SK-N-SH treated with all-trans-retinoic acid at 6 μM for 48 hours (cell line): Measurements from ENCODE around the gene INIP.
A peak's percentile ranks its signal among the peaks of the same experiment; 100 is the strongest.
"Not testable (repeated sequence)": the region's sequence is repeated elsewhere in the genome, so short reads cannot be mapped to it uniquely, and the experiment has no call there.

Experiments used
- ATAC-seq: fragments of 200-7000 bp; cut with Tn5 transposase; 3 replicates; pipeline ENCODE4 v1.9.1; 2020; ENCODE audit warnings: mild to moderate bottlenecking, moderate library complexity
- BACH2 ChIP-seq: fragments of 250-450 bp; sonication (Bioruptor Pico); IDR thresholded peaks from 2 replicates; pipeline ENCODE4 v1.9.0; 2021; ENCODE audit warnings: mild to moderate bottlenecking, borderline replicate concordance
- CSDC2 ChIP-seq: fragments of 250-450 bp; sonication (Bioruptor Pico); IDR thresholded peaks from 2 replicates; pipeline ENCODE4 v1.5.0; 2020; ENCODE audit warnings: mild to moderate bottlenecking, moderate library complexity
- CSRNP3 ChIP-seq: fragments of 250-450 bp; sonication (Bioruptor Pico); IDR thresholded peaks from 2 replicates; pipeline ENCODE4 v1.5.1; 2021; ENCODE audit warnings: mild to moderate bottlenecking, moderate library complexity
- GLIS3 ChIP-seq: fragments of 250-450 bp; sonication (Bioruptor Pico); IDR thresholded peaks from 2 replicates; pipeline ENCODE4 v1.5.0; 2020; ENCODE audit warnings: mild to moderate bottlenecking, moderate library complexity
- ISL1 ChIP-seq: fragments of 250-450 bp; sonication (Bioruptor Pico); IDR thresholded peaks from 2 replicates; pipeline ENCODE4 v2.1.2; 2022; ENCODE audit warnings: mild to moderate bottlenecking, moderate library complexity
- OSR1 ChIP-seq: fragments of 250-450 bp; sonication (Bioruptor Pico); IDR thresholded peaks from 2 replicates; pipeline ENCODE4 v1.8.0; 2022; ENCODE audit warnings: moderate library complexity, mild to moderate bottlenecking, inconsistent platforms
- POU6F1 ChIP-seq: fragments of 250-450 bp; sonication (Bioruptor Pico); IDR thresholded peaks from 2 replicates; pipeline ENCODE4 v1.8.0; 2021; ENCODE audit warnings: low read depth, mild to moderate bottlenecking, moderate library complexity, borderline replicate concordance
- PPARA ChIP-seq: fragments of 250-450 bp; sonication (Bioruptor Pico); IDR thresholded peaks from 2 replicates; pipeline ENCODE4 v1.5.0; 2020; ENCODE audit warnings: mild to moderate bottlenecking, borderline replicate concordance
- RARB ChIP-seq: fragments of 250-450 bp; sonication (Bioruptor Pico); IDR thresholded peaks from 2 replicates; pipeline ENCODE4 v1.8.0; 2021; ENCODE audit warnings: mild to moderate bottlenecking, moderate library complexity
- SNAI2 ChIP-seq: fragments of 250-450 bp; sonication (Bioruptor Pico); IDR thresholded peaks from 2 replicates; pipeline ENCODE4 v1.5.0; 2020; ENCODE audit warnings: mild to moderate bottlenecking, moderate library complexity
- TCF4 ChIP-seq: fragments of 250-450 bp; sonication (Bioruptor Pico); IDR thresholded peaks from 2 replicates; pipeline ENCODE4 v1.8.0; 2021; ENCODE audit warnings: mild to moderate bottlenecking, moderate library complexity, borderline replicate concordance
- TOX ChIP-seq: fragments of 250-450 bp; sonication (Bioruptor Pico); IDR thresholded peaks from 2 replicates; pipeline ENCODE4 v1.8.0; 2021; ENCODE audit warnings: mild to moderate bottlenecking, moderate library complexity, borderline replicate concordance
- ZC3H10 ChIP-seq: fragments of 250-450 bp; sonication (Bioruptor Pico); IDR thresholded peaks from 2 replicates; pipeline ENCODE4 v1.5.1; 2021; ENCODE audit warnings: mild to moderate bottlenecking, moderate library complexity
- ZFP3 ChIP-seq: fragments of 250-450 bp; sonication (Bioruptor Pico); IDR thresholded peaks from 2 replicates; pipeline ENCODE4 v1.5.0; 2020; ENCODE audit warnings: mild to moderate bottlenecking, moderate library complexity
- ZFP30 ChIP-seq: fragments of 450-650 bp; formaldehyde crosslinking; IDR thresholded peaks from 2 replicates; pipeline ENCODE4 v1.5.0; 2022; ENCODE audit warnings: mild to moderate bottlenecking, moderate library complexity
- ZNF565 ChIP-seq: fragments of 450-650 bp; formaldehyde crosslinking; conservative IDR thresholded peaks from 2 replicates; pipeline ENCODE4 v1.5.0; 2020; ENCODE audit warnings: low read depth, mild to moderate bottlenecking, moderate library complexity
- ZNF70 ChIP-seq: fragments of 450-650 bp; formaldehyde crosslinking; IDR thresholded peaks from 2 replicates; pipeline ENCODE4 v1.5.0; 2020; ENCODE audit warnings: mild to moderate bottlenecking, moderate library complexity
- ZNF8 ChIP-seq: fragments of 450-650 bp; formaldehyde crosslinking; IDR thresholded peaks from 2 replicates; pipeline ENCODE4 v1.5.0; 2020; ENCODE audit warnings: mild to moderate bottlenecking, moderate library complexity
- TF ChIP-seq, protein P1 (sequence below): fragments of 250-450 bp; sonication (Bioruptor Pico); IDR thresholded peaks from 2 replicates; pipeline ENCODE4 v1.5.1; 2020; ENCODE audit warnings: low read depth, mild to moderate bottlenecking, moderate library complexity
- TF ChIP-seq, protein P2 (sequence below): fragments of 250-450 bp; sonication (Bioruptor Pico); IDR thresholded peaks from 2 replicates; pipeline ENCODE4 v1.8.0; 2020; ENCODE audit warnings: mild to moderate bottlenecking, moderate library complexity, borderline replicate concordance
- TF ChIP-seq, protein P3 (sequence below): fragments of 250-450 bp; sonication (Bioruptor Pico); IDR thresholded peaks from 2 replicates; pipeline ENCODE4 v1.5.0; 2020; ENCODE audit warnings: mild to moderate bottlenecking, moderate library complexity

Gene INIP

GRCh38 chr9:112680731-112681402, 37.0 kb downstream of the INIP start (continued):
- TF ChIP-seq, protein P1, sequence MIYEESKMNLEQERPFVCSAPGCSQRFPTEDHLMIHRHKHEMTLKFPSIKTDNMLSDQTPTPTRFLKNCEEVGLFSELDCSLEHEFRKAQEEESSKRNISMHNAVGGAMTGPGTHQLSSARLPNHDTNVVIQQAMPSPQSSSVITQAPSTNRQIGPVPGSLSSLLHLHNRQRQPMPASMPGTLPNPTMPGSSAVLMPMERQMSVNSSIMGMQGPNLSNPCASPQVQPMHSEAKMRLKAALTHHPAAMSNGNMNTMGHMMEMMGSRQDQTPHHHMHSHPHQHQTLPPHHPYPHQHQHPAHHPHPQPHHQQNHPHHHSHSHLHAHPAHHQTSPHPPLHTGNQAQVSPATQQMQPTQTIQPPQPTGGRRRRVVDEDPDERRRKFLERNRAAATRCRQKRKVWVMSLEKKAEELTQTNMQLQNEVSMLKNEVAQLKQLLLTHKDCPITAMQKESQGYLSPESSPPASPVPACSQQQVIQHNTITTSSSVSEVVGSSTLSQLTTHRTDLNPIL (CRISPR knock-in tag) = no peak
- no peak for TF ChIP-seq CSRNP3 (CRISPR knock-in tag)
- no peak for TF ChIP-seq ZC3H10 (CRISPR knock-in tag)
- no peak for TF ChIP-seq POU6F1 (CRISPR knock-in tag)

GRCh38 chr9:112677040-112677439, 40.9 kb downstream of the INIP start:
- no peak for TF ChIP-seq POU6F1 (CRISPR knock-in tag)
- no peak for TF ChIP-seq OSR1 (CRISPR knock-in tag)
- TF ChIP-seq BACH2 = no peak
- peak; percentile 99 for TF ChIP-seq ZNF8 (CRISPR knock-in tag)
- no peak for TF ChIP-seq PPARA

GRCh38 chr9:112673221-112673620, 44.7 kb downstream of the INIP start:
- not testable (repeated sequence) for ATAC-seq

More at GRCh38 chr9:112677040-112677439, 40.9 kb downstream of the INIP start:
- no peak for ATAC-seq

DNA sequence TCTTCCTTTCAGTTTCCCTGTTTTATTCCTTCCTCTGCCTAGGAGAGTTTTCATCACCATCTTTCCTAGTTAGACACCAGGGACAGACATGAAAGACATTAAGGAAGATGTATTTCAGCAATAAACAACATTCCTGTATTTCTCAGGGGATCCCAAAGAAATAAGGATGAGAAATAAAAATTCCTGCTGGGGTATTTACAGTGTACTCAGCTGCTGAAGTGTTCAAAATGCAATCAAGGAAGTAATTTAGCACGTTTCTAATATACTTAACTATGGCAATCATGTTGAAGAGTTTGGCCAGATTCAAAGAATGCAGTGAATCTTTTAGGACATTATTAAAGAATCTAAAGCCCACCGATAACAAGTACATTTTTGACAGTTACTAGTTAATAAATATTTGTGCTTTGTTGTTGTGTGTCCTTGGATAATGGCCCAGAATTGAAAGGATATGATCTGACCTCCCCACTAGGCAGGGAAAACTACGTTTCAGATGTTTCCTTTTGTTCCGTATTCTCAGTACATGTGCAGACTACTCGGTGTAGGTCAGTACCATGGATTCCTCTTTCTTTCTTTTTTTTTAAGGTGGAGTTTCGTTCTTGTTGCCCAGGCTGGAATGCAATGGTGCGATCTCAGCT, 46.8 kb downstream of the INIP start:
- ATAC-seq = no peak
- TF ChIP-seq PPARA = no peak
- TF ChIP-seq CSDC2 = no peak
- TF ChIP-seq RARB (CRISPR knock-in tag) = no peak
- no peak for TF ChIP-seq TCF4
- TF ChIP-seq BACH2 = no peak
- TF ChIP-seq SNAI2 (CRISPR knock-in tag) = no peak
- TF ChIP-seq OSR1 (CRISPR knock-in tag) = no peak
- TF ChIP-seq, protein P1 (CRISPR knock-in tag) = no peak
- TF ChIP-seq ZNF70 = no peak
- TF ChIP-seq ZFP30 = no peak
- TF ChIP-seq, protein P2, sequence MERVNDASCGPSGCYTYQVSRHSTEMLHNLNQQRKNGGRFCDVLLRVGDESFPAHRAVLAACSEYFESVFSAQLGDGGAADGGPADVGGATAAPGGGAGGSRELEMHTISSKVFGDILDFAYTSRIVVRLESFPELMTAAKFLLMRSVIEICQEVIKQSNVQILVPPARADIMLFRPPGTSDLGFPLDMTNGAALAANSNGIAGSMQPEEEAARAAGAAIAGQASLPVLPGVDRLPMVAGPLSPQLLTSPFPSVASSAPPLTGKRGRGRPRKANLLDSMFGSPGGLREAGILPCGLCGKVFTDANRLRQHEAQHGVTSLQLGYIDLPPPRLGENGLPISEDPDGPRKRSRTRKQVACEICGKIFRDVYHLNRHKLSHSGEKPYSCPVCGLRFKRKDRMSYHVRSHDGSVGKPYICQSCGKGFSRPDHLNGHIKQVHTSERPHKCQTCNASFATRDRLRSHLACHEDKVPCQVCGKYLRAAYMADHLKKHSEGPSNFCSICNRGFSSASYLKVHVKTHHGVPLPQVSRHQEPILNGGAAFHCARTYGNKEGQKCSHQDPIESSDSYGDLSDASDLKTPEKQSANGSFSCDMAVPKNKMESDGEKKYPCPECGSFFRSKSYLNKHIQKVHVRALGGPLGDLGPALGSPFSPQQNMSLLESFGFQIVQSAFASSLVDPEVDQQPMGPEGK (CRISPR knock-in tag) = no peak
- no peak for TF ChIP-seq ZNF565
- TF ChIP-seq, protein P3, sequence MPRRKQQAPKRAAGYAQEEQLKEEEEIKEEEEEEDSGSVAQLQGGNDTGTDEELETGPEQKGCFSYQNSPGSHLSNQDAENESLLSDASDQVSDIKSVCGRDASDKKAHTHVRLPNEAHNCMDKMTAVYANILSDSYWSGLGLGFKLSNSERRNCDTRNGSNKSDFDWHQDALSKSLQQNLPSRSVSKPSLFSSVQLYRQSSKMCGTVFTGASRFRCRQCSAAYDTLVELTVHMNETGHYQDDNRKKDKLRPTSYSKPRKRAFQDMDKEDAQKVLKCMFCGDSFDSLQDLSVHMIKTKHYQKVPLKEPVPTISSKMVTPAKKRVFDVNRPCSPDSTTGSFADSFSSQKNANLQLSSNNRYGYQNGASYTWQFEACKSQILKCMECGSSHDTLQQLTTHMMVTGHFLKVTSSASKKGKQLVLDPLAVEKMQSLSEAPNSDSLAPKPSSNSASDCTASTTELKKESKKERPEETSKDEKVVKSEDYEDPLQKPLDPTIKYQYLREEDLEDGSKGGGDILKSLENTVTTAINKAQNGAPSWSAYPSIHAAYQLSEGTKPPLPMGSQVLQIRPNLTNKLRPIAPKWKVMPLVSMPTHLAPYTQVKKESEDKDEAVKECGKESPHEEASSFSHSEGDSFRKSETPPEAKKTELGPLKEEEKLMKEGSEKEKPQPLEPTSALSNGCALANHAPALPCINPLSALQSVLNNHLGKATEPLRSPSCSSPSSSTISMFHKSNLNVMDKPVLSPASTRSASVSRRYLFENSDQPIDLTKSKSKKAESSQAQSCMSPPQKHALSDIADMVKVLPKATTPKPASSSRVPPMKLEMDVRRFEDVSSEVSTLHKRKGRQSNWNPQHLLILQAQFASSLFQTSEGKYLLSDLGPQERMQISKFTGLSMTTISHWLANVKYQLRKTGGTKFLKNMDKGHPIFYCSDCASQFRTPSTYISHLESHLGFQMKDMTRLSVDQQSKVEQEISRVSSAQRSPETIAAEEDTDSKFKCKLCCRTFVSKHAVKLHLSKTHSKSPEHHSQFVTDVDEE (CRISPR knock-in tag) = no peak
- no peak for TF ChIP-seq ZC3H10 (CRISPR knock-in tag)
- TF ChIP-seq POU6F1 (CRISPR knock-in tag) = no peak
- no peak for TF ChIP-seq GLIS3 (CRISPR knock-in tag)
- TF ChIP-seq ZNF8 (CRISPR knock-in tag) = no peak
- no peak for TF ChIP-seq TOX (CRISPR knock-in tag)
- no peak for TF ChIP-seq ISL1 (CRISPR knock-in tag)
- TF ChIP-seq ZFP3 = no peak
- TF ChIP-seq, all 23 proteins: peak for 0
